Smooth muscle cell (in vitro differentiated cells): ENCODE measurements around the gene BEND6. TPM values are rescaled to one million over a fixed set of nuclear protein-coding genes. Genes with fewer than 3 reads are reported as not detected.
"Not testable (repeated sequence)": the region's sequence is repeated elsewhere in the genome, so short reads cannot be mapped to it uniquely, and the experiment has no call there.

Experiments
- DNase-seq: peaks from one replicate; lab custom pipeline; 2025; ENCODE audit not compliant: unreplicated experiment; lab: John Stamatoyannopoulos, UW
- H2AFZ ChIP-seq: fragments of 200-600 bp; sonication (generic); 2 replicates; pipeline ENCODE4 v1.6.0; 2016; ENCODE audit warnings: antibody characterized with exemption, low read depth, mild to moderate bottlenecking
- H3F3A ChIP-seq: fragments of 200-600 bp; sonication (generic); 2 replicates; pipeline ENCODE4 v1.6.0; 2017; ENCODE audit warnings: antibody characterized with exemption, low read depth
- H3K27ac ChIP-seq: fragments of 200-600 bp; sonication (generic); 2 replicates; pipeline ENCODE4 v1.5.1; 2016; ENCODE audit warnings: low read depth, mild to moderate bottlenecking
- H3K27me3 ChIP-seq: fragments of 200-600 bp; sonication (generic); 2 replicates; pipeline ENCODE4 v1.6.1; 2016; ENCODE audit warnings: low read depth, mild to moderate bottlenecking
- H3K36me3 ChIP-seq: fragments of 200-600 bp; sonication (generic); 2 replicates; pipeline ENCODE4 v1.5.1; 2016; ENCODE audit warnings: low read depth
- H3K4me1 ChIP-seq: fragments of 200-600 bp; sonication (generic); 2 replicates; pipeline ENCODE4 v1.5.1; 2016; ENCODE audit warnings: low read depth
- H3K4me2 ChIP-seq: fragments of 200-600 bp; sonication (generic); 2 replicates; pipeline ENCODE4 v1.6.0; 2016; ENCODE audit warnings: mild to moderate bottlenecking
- H3K4me3 ChIP-seq: fragments of 200-600 bp; sonication (generic); 2 replicates; pipeline ENCODE4 v1.5.1; 2016; ENCODE audit warnings: mild to moderate bottlenecking
- H3K79me2 ChIP-seq: fragments of 200-600 bp; sonication (generic); 2 replicates; pipeline ENCODE4 v1.6.0; 2016; ENCODE audit warnings: low read depth, mild to moderate bottlenecking
- H3K9ac ChIP-seq: fragments of 200-600 bp; sonication (generic); 2 replicates; pipeline ENCODE4 v1.6.0; 2016; ENCODE audit warnings: low read depth
- H3K9me3 ChIP-seq: fragments of 200-600 bp; sonication (generic); replicated peaks from 2 replicates; pipeline ENCODE4 v1.5.1; 2016; ENCODE audit warnings: low read depth
- H4K20me1 ChIP-seq: fragments of 200-600 bp; sonication (generic); 2 replicates; pipeline ENCODE4 v1.6.0; 2016; ENCODE audit warnings: low read depth
- WGBS: methylation state at CpG from one replicate; pipeline ENCODE4 v1.1.7; 2016; ENCODE audit warnings: low lambda C conversion rate; 5-methylcytosine and 5-hydroxymethylcytosine counted together
- polyA plus RNA-seq: library from polyadenylated mRNA; unstranded; fragments of >200 nt; fragmentation: Nextera tagmentation; extraction: Ambion mirVana; gene quantifications from 2 replicates; pipeline ENCODE4 v1.2.1, GENCODE V29; 2016
- total RNA-seq: library from RNA; depleted of rRNA; stranded (reverse); fragments of >200 nt; gene quantifications from 2 replicates; pipeline ENCODE4 v1.2.3, GENCODE V29; 2014
- TF ChIP-seq, protein P1 (sequence below): fragments of 200-600 bp; sonication (generic); IDR thresholded peaks from 2 replicates; pipeline ENCODE4 v1.5.1; 2017; ENCODE audit warnings: borderline replicate concordance, mild to moderate bottlenecking, antibody characterized with exemption; ENCODE audit not compliant: insufficient read depth, poor library complexity, severe bottlenecking

BEND6 gene
- total and polyA plus RNA-seq, 2 experiments from 2014 or later, result 4.8 to 5.5 TPM

- H3K36me3 ChIP-seq, result no peaks in the 10 kb centered on the region
- H3K9ac ChIP-seq, result no peak overlapping the region
- H3K79me2 ChIP-seq, result no peaks in the 10 kb centered on the region
- H3K4me3 ChIP-seq, result no peak overlapping the region
- DNase-seq, result no peak
- H3K27ac ChIP-seq, result no peak overlapping the region
- H3K4me2 ChIP-seq, result no peak overlapping the region
- peaks cover 5% of the 10 kb centered on the region for H3K27me3 ChIP-seq
- TF ChIP-seq, protein P1, sequence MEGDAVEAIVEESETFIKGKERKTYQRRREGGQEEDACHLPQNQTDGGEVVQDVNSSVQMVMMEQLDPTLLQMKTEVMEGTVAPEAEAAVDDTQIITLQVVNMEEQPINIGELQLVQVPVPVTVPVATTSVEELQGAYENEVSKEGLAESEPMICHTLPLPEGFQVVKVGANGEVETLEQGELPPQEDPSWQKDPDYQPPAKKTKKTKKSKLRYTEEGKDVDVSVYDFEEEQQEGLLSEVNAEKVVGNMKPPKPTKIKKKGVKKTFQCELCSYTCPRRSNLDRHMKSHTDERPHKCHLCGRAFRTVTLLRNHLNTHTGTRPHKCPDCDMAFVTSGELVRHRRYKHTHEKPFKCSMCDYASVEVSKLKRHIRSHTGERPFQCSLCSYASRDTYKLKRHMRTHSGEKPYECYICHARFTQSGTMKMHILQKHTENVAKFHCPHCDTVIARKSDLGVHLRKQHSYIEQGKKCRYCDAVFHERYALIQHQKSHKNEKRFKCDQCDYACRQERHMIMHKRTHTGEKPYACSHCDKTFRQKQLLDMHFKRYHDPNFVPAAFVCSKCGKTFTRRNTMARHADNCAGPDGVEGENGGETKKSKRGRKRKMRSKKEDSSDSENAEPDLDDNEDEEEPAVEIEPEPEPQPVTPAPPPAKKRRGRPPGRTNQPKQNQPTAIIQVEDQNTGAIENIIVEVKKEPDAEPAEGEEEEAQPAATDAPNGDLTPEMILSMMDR, result no peak
- H3K9me3 ChIP-seq, result no peaks in the 10 kb centered on the region
- WGBS, result 82% methylated on average over 5 of the region's 5 CpGs
- no peaks in the 10 kb centered on the region for H3K4me1 ChIP-seq
- no peaks in the 10 kb centered on the region for H3F3A ChIP-seq
- H2AFZ ChIP-seq, result no peak overlapping the region
- no peaks in the 10 kb centered on the region for H4K20me1 ChIP-seq
These were observed 85.1 kb downstream of the BEND6 start for GRCh38 chr6:57040011-57040410.

DNA sequence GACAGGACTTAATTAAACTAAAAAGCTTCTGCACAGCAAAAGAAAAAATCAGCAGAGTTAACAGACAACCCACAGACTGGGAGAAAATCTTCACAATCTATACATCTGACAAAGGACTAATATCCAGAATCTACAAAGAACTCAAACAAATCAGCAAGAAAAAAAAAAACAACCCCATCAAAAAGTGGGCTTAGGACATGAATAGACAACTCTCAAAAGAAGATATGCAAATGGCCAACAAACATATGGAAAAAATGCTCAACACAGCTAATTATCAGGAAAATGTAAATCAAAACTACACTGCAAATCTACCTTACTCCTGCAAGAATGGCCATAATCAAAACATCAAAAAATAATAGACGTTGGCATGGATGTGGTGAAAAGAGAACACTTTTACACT is 89.2 kb downstream of the BEND6 start:
- not testable (repeated sequence) for H3K27me3 ChIP-seq, H3K4me2 ChIP-seq, H3K9me3 ChIP-seq, H3F3A ChIP-seq, H3K27ac ChIP-seq, H3K36me3 ChIP-seq, H2AFZ ChIP-seq, H3K4me3 ChIP-seq, DNase-seq, H3K9ac ChIP-seq, H4K20me1 ChIP-seq
- WGBS, result 95% methylated on average over 1 of the region's 1 CpG
- Histone ChIP-seq H3K79me2 (peaks cover 13% of the 10 kb centered on the region), H3K4me1 (peaks cover 12% of the 10 kb centered on the region)

DNA sequence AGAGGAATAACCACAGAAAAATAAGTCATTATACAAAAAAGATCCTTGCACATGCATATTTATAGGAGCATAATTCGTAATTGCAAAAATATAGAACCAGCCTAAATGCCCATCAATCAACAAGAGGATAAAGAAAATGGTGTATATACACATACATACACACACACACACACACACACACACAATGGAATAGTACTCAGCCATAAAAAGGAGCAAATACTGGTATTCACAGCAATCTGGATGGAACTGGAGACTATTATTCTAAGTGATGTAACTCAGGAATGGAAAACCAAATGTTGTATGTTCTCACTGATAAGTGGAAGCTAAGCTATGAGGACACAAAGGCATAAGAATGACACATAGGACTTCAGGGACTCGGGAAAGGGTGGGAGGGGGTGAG is 89.7 kb downstream of the BEND6 start:
- no peak for DNase-seq
- H2AFZ ChIP-seq, result no peak overlapping the region
- H3K36me3 ChIP-seq, result no peaks in the 10 kb centered on the region
- H3K4me3 ChIP-seq, result no peak overlapping the region
- TF ChIP-seq, protein P1, result no peak
- no peak overlapping the region for H3K27ac ChIP-seq
- WGBS, result 94% methylated on average over 2 of the region's 2 CpGs
- no peaks in the 10 kb centered on the region for H3F3A ChIP-seq
- no peak overlapping the region for H3K4me2 ChIP-seq
- peaks cover 15% of the 10 kb centered on the region for H4K20me1 ChIP-seq
- peaks cover 17% of the 10 kb centered on the region for H3K4me1 ChIP-seq
- no peaks in the 10 kb centered on the region for H3K9me3 ChIP-seq
- H3K27me3 ChIP-seq, result peaks cover 5% of the 10 kb centered on the region
- H3K9ac ChIP-seq, result no peak overlapping the region
- H3K79me2 ChIP-seq, result peaks cover 18% of the 10 kb centered on the region

DNA sequence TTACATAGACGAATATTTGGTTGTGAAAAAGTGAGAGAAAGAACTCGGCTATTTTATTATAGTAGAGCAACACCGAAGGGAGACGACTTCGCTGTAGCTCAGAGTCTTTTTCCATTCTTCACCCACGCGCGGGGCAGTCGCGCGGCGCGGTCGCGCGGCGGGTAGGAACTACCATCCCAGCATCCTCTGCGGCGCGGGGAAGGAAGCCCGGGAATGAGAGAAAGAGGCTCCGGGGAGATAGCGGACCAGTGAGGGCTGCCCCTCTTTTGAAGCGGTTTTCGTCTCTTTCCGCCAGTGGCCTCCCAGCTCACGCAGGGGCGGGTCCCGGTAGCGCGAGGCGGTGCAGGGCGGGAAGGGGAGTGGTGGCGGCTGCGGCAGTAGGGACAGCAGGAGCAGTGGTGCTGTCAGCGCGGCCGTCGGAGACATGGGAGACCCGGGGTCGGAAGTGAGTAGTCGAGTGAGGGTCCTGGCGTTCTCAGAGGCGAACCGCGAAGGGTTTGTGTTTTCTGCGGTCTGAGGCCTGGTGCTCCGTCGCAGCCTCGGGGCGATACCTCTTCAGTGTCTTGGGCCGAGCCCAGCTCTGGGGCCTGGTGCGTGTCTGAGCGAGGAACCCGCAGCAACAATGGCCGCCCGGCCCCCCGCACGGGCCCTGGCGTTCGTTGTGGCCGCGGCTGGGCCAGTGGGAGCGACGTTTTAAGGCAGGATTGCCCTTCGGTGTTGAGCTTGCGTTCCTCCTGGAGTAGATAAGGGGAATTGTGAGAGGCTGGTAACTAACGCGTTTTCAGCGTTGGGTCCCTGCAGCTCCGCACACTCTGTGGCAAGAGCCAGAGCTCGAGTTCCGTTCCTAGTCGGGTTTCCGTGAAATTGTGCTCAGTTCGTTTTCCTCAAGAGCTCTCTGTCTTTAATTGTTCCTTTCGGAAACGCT is 91.7 kb downstream of the BEND6 start, which contains the start of gene KIAA1586:
TSS of gene KIAA1586 (plus strand) at position 362 of the 925 bp plus-strand sequence. CDS start at position 425, 63 bp downstream.
- not testable (repeated sequence) for H3K27me3 ChIP-seq, H3K9me3 ChIP-seq, H3F3A ChIP-seq, H3K36me3 ChIP-seq
- Histone ChIP-seq H3K9ac (peak within 1 kb of the TSS; percentile 10), H2AFZ (peak within 1 kb of the TSS; percentile 53), H3K4me2 (peak within 1 kb of the TSS; percentile 84), H3K4me1 (peaks cover 17% of the 10 kb centered on the region), H4K20me1 (peaks cover 35% of the 10 kb centered on the region), H3K4me3 (peak within 1 kb of the TSS; percentile 58), H3K27ac (peak within 1 kb of the TSS; percentile 4), H3K79me2 (peaks cover 37% of the 10 kb centered on the region)
- WGBS, result under 1% methylated on average over 45 of the region's 78 CpGs
- DNase-seq, result peak; percentile 67

DNA sequence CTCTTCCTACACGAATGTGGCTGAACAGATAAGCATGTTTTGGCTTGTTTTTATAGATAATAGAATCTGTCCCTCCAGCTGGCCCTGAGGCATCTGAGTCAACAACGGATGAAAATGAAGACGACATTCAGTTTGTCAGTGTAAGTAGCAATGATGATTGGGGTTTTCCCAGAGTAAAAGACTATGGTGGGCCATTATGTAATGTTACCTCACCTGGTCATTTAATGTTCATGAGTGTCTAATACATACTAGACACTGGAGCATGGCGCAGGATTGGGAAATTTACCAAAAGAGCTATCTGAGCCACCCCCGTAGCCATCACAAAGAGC is 92.3 kb downstream of the BEND6 start:
- not testable (repeated sequence) for H3K4me2 ChIP-seq, H3K36me3 ChIP-seq, DNase-seq, H3K4me3 ChIP-seq, H3K9ac ChIP-seq, H2AFZ ChIP-seq, H3K27me3 ChIP-seq, H3K9me3 ChIP-seq, H3F3A ChIP-seq, H3K27ac ChIP-seq
- Histone ChIP-seq H4K20me1 (peaks cover 38% of the 10 kb centered on the region), H3K79me2 (peaks cover 39% of the 10 kb centered on the region), H3K4me1 (peaks cover 17% of the 10 kb centered on the region)
- WGBS, result no CpG with 5 or more reads among the region's 5 CpGs

DNA sequence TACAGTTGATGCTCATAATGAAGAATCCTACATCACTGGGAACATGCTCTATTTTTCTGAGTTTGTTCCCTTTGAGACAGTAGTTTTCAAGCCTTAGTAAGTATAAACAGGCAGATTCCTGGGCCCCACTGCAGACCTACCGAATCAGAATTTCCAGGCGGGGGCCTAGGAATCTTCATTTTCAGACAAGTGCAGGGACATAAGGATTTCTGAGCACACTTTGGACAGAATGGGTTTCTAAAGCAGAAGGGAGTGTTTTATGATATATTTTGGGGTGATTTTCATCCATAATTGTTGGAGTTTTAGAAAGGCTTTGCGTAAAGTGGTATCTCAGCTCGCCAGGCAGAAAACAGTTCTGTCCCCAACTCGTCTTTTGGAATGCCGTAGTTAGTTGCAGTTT is 93.0 kb downstream of the BEND6 start:
- not testable (repeated sequence) for H3K27me3 ChIP-seq, H2AFZ ChIP-seq, H3K9me3 ChIP-seq, H3K27ac ChIP-seq, DNase-seq, H3K9ac ChIP-seq, H3F3A ChIP-seq
- H3K36me3 ChIP-seq, result peaks cover 11% of the 10 kb centered on the region
- H4K20me1 ChIP-seq, result peaks cover 38% of the 10 kb centered on the region
- 59% methylated on average over 6 of the region's 6 CpGs for WGBS
- peaks cover 44% of the 10 kb centered on the region for H3K79me2 ChIP-seq
- H3K4me2 ChIP-seq, result peak overlapping the region; percentile 80
- peaks cover 17% of the 10 kb centered on the region for H3K4me1 ChIP-seq
- H3K4me3 ChIP-seq, result peak overlapping the region; percentile 33
